Sigmoid colon (tissue), 7 donors: ENCODE measurements around the gene MT1A. TPM values are rescaled to one million over a fixed set of nuclear protein-coding genes. Genes with fewer than 3 reads are reported as not detected.
A peak's percentile ranks its signal among the peaks of the same experiment; 100 is the strongest.

Source experiments
- DNase-seq: peaks from one replicate; pipeline ENCODE4 v3.0.0-alpha.2; 2019
- H3K27ac ChIP-seq, 4 donors: fragments of 200-600 bp; sonication (generic); one replicate each; pipeline ENCODE4 v1.5.1; 2016 to 2019; ENCODE audit warnings: mild to moderate bottlenecking in 1 of 4
- H3K27me3 ChIP-seq, 3 donors: fragments of 200-600 bp; sonication (generic); one replicate each; pipeline ENCODE4 v1.5.1; 2019; ENCODE audit warnings: mild to moderate bottlenecking in 1 of 3
- H3K36me3 ChIP-seq, 4 donors: fragments of 200-600 bp; sonication (generic); one replicate each; pipeline ENCODE4 v1.5.1; 2016 to 2019
- H3K4me1 ChIP-seq, 4 donors: fragments of 200-600 bp; sonication (generic); one replicate each; pipeline ENCODE4 v1.5.1; 2017 to 2019
- H3K4me3 ChIP-seq, 4 donors: fragments of 200-600 bp; sonication (generic); one replicate each; pipeline ENCODE4 v1.5.1; 2017 to 2019; ENCODE audit warnings: mild to moderate bottlenecking in 2 of 4, moderate library complexity in 1 of 4
- H3K9me3 ChIP-seq, 4 donors: fragments of 200-600 bp in 3 of 4; sonication (generic) in 3 of 4; one replicate each; pipeline versions ENCODE4 v1.5.1 to v1.6.1; 2013 to 2019
- EP300 ChIP-seq, 4 donors: sonication (generic); formaldehyde crosslinking; IDR thresholded peaks; one replicate each; pipeline ENCODE4 v1.6.1; 2017; ENCODE audit warnings: antibody characterized with exemption in 4 of 4
- POLR2A ChIP-seq, 2 donors: fragments of 450-650 bp; IDR thresholded peaks; one replicate each; pipeline ENCODE4 v1.6.1; 2016; ENCODE audit warnings: antibody characterized with exemption in 2 of 2, mild to moderate bottlenecking in 2 of 2, moderate library complexity in 2 of 2
- POLR2AphosphoS5 ChIP-seq, 4 donors: sonication (generic); formaldehyde crosslinking; IDR thresholded peaks; one replicate each; pipeline ENCODE4 v1.6.1; 2017; ENCODE audit warnings: antibody characterized with exemption in 4 of 4
- WGBS, 2 donors: extraction: QIAGEN DNeasy Blood & Tissue Kit; methylation state at CpG; one replicate each; pipeline ENCODE4 v1.1.7; 2013; 5-methylcytosine and 5-hydroxymethylcytosine counted together
- intact Hi-C: fragments of 100-400 bp; cut with DNase I; formaldehyde crosslinking; loops from one replicate; pipeline ENCODE4 v1.15.1; 2023
- polyA plus RNA-seq, 3 donors: library from polyadenylated mRNA; stranded (reverse); fragments of 200-250 nt; gene quantifications; one replicate each; pipeline ENCODE4 v1.2.3, GENCODE V29; 2013
- total RNA-seq, 4 donors: library from RNA; depleted of rRNA; stranded (reverse); fragments of >200 nt; gene quantifications; one replicate each; pipeline ENCODE4 v1.1.0, GENCODE V29; 2016
- TF ChIP-seq, protein P1 (sequence below), 4 experiments: fragments of 450-650 bp in 3 of 4; fragments of 200-600 bp in 1 of 4; IDR thresholded peaks; one replicate each; pipeline ENCODE4 v1.5.1; 2016 to 2019; ENCODE audit warnings: antibody characterized with exemption in 4 of 4, mild to moderate bottlenecking in 3 of 4, moderate library complexity in 2 of 4
- donor health status: healthy with polysubstance abuse.
- donor health status: Bipolar disorder and iron deficiency.
- donor health status: healthy.

MT1A gene
- total and polyA plus RNA-seq, 7 donors = 13.9 to 63.4 (median 30.3) TPM; not detected in 2

DNA sequence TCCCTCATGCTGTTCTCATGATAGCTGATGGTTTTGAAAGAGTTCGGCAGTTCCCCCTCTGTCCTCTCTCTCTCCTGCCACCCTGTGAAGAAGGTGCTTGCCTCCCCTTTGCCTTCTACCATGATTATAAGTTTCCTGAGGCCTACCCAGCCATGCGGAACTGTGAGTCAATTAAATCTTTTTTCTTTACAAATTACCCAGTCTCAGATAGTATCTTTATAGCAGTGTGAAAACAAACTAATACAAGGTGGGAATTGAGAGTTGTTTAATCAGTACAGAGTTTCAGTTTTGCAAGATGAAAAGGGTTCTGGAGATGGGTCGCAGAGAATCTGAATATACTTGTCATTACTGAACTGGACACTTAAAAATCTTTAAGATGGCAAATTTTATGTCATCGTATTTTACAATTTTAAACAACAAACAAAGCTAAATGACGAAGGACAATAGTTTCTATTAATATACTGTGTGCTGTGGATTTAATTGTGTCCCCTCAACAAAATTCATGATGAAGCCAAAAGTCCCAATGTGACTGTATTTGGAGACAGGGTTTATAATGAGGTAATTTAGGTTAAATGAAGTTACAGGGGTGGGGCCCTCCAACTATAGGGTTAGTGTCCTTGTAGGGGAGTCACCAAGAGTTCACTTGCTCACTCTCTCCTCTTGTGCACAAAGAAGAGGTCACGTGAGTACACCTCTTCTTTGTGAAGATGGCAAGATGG is 44.7 kb upstream of the MT1A start:
- no peak overlapping the region for H3K4me3 ChIP-seq
- TF ChIP-seq POLR2AphosphoS5 (IDR thresholded peaks at IDR 0.05) (no peak), EP300 (IDR thresholded peaks at IDR 0.05) (no peak), POLR2A (IDR thresholded peaks at IDR 0.05) (no peak)
- TF ChIP-seq, protein P1, sequence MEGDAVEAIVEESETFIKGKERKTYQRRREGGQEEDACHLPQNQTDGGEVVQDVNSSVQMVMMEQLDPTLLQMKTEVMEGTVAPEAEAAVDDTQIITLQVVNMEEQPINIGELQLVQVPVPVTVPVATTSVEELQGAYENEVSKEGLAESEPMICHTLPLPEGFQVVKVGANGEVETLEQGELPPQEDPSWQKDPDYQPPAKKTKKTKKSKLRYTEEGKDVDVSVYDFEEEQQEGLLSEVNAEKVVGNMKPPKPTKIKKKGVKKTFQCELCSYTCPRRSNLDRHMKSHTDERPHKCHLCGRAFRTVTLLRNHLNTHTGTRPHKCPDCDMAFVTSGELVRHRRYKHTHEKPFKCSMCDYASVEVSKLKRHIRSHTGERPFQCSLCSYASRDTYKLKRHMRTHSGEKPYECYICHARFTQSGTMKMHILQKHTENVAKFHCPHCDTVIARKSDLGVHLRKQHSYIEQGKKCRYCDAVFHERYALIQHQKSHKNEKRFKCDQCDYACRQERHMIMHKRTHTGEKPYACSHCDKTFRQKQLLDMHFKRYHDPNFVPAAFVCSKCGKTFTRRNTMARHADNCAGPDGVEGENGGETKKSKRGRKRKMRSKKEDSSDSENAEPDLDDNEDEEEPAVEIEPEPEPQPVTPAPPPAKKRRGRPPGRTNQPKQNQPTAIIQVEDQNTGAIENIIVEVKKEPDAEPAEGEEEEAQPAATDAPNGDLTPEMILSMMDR (IDR thresholded peaks at IDR 0.05) = no peak
- peaks cover 0 to 12% (median 10%) of the 10 kb centered on the region in 4 donors for H3K4me1 ChIP-seq
- H3K27ac ChIP-seq = no peak overlapping the region
- DNase-seq = no peak
- H3K36me3 ChIP-seq = no peaks in the 10 kb centered on the region
- WGBS, 2 donors = 91 to 94% methylated on average over 6 of the region's 6 CpGs
- intact Hi-C loops = no loop called here
- peaks cover 9 to 22% (median 14%) of the 10 kb centered on the region in 3 donors for H3K27me3 ChIP-seq
- no peaks in the 10 kb centered on the region for H3K9me3 ChIP-seq

DNA sequence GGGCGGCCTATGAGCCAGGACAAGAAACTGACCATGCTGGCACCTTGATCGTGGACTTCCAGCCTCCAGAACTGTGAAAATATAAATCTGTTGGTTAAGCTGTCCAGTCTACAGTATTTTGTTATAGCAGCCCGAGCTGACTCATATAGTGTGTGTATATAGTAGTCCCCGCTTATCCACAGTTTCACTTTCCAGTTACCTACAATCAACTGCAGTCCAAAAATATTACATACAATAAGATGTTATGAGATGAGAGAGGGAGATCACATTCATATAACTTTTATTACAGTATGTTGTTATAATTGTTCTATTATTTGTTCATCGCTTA is 44.2 kb upstream of the MT1A start:
- H3K36me3 ChIP-seq = no peaks in the 10 kb centered on the region
- peaks cover 0 to 7% (median 6%) of the 10 kb centered on the region in 4 donors for H3K4me1 ChIP-seq
- no peak overlapping the region for H3K27ac ChIP-seq
- no peaks in the 10 kb centered on the region for H3K9me3 ChIP-seq
- no peak overlapping the region for H3K4me3 ChIP-seq
- TF ChIP-seq EP300 (IDR thresholded peaks at IDR 0.05) (no peak), POLR2A (IDR thresholded peaks at IDR 0.05) (no peak), POLR2AphosphoS5 (IDR thresholded peaks at IDR 0.05) (no peak)
- TF ChIP-seq, protein P1 (IDR thresholded peaks at IDR 0.05) = no peak
- WGBS, 2 donors = 83 to 91% methylated on average over 5 of the region's 5 CpGs
- peaks cover 4 to 17% (median 9%) of the 10 kb centered on the region in 3 donors for H3K27me3 ChIP-seq
- no peak for DNase-seq
- intact Hi-C loops = no loop called here

DNA sequence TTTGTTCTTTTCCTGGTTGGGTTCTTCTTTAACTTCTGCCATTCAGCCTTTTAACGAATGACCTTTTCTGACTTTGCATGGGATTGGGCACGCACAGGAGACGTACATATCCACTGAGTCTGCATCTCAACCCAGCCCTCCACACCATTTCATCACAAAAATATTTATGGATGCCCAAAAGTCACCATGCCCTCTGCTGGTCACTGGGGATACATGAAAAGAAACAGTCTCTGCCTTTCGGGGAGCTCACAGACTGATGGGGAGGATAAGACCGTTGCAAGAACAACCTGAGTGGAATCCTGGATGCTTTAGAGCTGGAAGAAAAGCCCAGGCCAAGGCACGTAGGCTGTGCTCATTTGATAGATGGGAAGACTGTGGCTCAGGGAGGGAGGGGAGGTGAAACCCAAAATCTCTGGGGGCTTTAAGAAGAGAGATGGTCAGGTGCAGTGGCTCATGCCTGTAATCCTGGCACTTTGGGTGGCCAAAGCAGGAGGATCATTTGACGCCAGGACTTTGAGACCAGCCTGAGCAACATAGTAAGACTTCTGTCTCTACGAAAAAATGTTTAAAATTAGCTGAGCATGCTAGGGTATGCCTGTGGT is 38.0 kb upstream of the MT1A start:
- intact Hi-C loops = loop anchor here (2.0 to 10.0 kb wide), 4 partner anchors 86 to 334 kb away; partner anchors contain the start of genes AMFR and HERPUD1
- no peak for DNase-seq
- WGBS, 2 donors = 31 to 38% methylated on average over 8 of the region's 8 CpGs

DNA sequence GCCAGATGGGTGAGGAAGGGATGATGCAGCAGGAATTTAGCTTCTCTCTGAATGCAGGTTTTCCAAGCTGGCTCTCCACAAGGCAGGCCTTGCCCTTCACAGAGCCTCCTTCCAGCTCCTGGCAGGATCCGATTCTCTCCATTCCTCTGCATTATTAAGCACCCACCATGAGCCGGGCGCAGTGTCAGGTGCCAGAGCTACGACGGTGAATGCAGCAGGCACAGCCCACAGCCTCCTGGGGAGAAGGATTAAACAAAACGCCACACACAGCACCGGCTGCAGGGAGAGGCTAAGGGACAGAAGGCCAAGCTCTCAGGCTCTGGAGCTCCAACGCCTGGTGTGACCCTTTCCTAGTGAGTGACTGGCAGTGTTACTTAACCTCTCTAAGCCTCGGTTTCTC is 37.1 kb upstream of the MT1A start:
- no peaks in the 10 kb centered on the region for H3K36me3 ChIP-seq
- no peaks in the 10 kb centered on the region for H3K27me3 ChIP-seq
- no peak overlapping the region for H3K27ac ChIP-seq
- no peak overlapping the region for H3K4me3 ChIP-seq
- TF ChIP-seq EP300 (IDR thresholded peaks at IDR 0.05) = no peak
- no peak for DNase-seq
- intact Hi-C loops = loop anchor here (2.0 to 10.0 kb wide), 4 partner anchors 87 to 333 kb away; partner anchors contain the start of genes AMFR and HERPUD1
- no peaks in the 10 kb centered on the region for H3K9me3 ChIP-seq
- WGBS, 2 donors = 72 to 73% methylated on average over 9 of the region's 9 CpGs
- H3K4me1 ChIP-seq = peaks cover 0 to 9% (median 4%) of the 10 kb centered on the region in 4 donors

More for the DNA sequence above, 38.0 kb upstream of the MT1A start:
- Histone ChIP-seq H3K36me3 (no peaks in the 10 kb centered on the region), H3K4me1 (peaks cover 0 to 1% (median 0%) of the 10 kb centered on the region in 4 donors), H3K27me3 (no peaks in the 10 kb centered on the region), H3K4me3 (no peak overlapping the region), H3K27ac (no peak overlapping the region), H3K9me3 (no peaks in the 10 kb centered on the region)
- no peak for TF ChIP-seq POLR2A (IDR thresholded peaks at IDR 0.05)
- TF ChIP-seq POLR2AphosphoS5 (IDR thresholded peaks at IDR 0.05) = no peak
- TF ChIP-seq, protein P1 (IDR thresholded peaks at IDR 0.05) = peak in 3 of 4 experiments; percentile 54 to 60 (median 54)

DNA sequence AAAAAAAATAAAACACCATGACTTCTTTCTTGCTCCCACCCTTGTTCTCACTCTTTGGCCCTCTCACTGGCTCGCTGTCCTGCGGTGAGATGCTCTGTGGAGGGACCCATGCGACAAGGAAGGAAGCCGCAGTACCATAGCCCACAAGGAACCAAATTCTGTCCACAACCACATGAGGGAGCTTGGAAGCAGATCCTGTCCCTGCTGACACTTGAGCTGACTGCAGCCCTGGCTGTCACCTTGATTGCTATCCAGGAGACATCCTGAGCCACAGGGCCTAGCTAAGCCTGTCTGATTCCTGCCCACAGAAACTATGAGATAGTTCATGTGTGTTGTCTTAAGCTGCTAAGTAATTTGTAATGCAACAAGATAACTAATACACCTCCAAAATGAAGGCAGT is 34.9 kb upstream of the MT1A start:
- intact Hi-C loops = loop anchor here (5.0 to 10.0 kb wide), 3 partner anchors 99 to 331 kb away; partner anchors contain the start of genes AMFR and HERPUD1
- WGBS, 2 donors = 21 to 52% methylated on average over 4 of the region's 4 CpGs
- Histone ChIP-seq H3K4me3 (no peak overlapping the region), H3K27ac (no peak overlapping the region), H3K4me1 (peaks cover 0 to 29% (median 24%) of the 10 kb centered on the region in 4 donors), H3K36me3 (no peaks in the 10 kb centered on the region), H3K9me3 (no peaks in the 10 kb centered on the region), H3K27me3 (no peaks in the 10 kb centered on the region)
- no peak for TF ChIP-seq EP300 (IDR thresholded peaks at IDR 0.05)
- no peak for TF ChIP-seq POLR2A (IDR thresholded peaks at IDR 0.05)
- no peak for TF ChIP-seq POLR2AphosphoS5 (IDR thresholded peaks at IDR 0.05)
- TF ChIP-seq, protein P1 (IDR thresholded peaks at IDR 0.05) = no peak
- no peak for DNase-seq
